H9 (cell line): Measurements from ENCODE around the gene IRX4. TPM values are rescaled to one million over a fixed set of nuclear protein-coding genes. Genes with fewer than 3 reads are reported as not detected.

Source experiments
- DNase-seq: peaks from one replicate; pipeline ENCODE4 v3.0.0-alpha.2; 2017
- H2AFZ ChIP-seq: one replicate; pipeline ENCODE4 v1.6.1; 2013; ENCODE audit warnings: mild to moderate bottlenecking, low read length, control low read depth, moderate library complexity
- H2AK5ac ChIP-seq: 2 replicates; pipeline ENCODE4 v1.6.1; 2013; ENCODE audit warnings: low read length, control low read depth, mixed read lengths; ENCODE audit not compliant: insufficient read length
- H2BK120ac ChIP-seq: one replicate; pipeline ENCODE4 v1.6.1; 2013; ENCODE audit warnings: low read depth, mild to moderate bottlenecking, low read length, control low read depth, inconsistent platforms; ENCODE audit not compliant: poor library complexity, severe bottlenecking
- H2BK12ac ChIP-seq: 2 replicates; pipeline ENCODE4 v1.6.1; 2013; ENCODE audit warnings: low read length, control low read depth, mixed read lengths, low read depth; ENCODE audit not compliant: insufficient read length
- H2BK15ac ChIP-seq: 2 replicates; pipeline ENCODE4 v1.6.1; 2013; ENCODE audit warnings: low read depth, low read length, control low read depth
- H2BK20ac ChIP-seq: one replicate; pipeline ENCODE4 v1.6.1; 2013; ENCODE audit warnings: low read depth, mild to moderate bottlenecking, low read length, control low read depth, inconsistent platforms; ENCODE audit not compliant: poor library complexity, severe bottlenecking
- H2BK5ac ChIP-seq: 2 replicates; pipeline ENCODE4 v1.6.1; 2013; ENCODE audit warnings: low read length, control low read depth, mixed read lengths; ENCODE audit not compliant: insufficient read length
- H3K14ac ChIP-seq: 2 replicates; pipeline ENCODE4 v1.6.1; 2013; ENCODE audit warnings: low read length, control low read depth; ENCODE audit not compliant: insufficient read depth
- H3K18ac ChIP-seq: 2 replicates; pipeline ENCODE4 v1.6.1; 2013; ENCODE audit warnings: low read depth, mild to moderate bottlenecking, mixed read lengths, low read length, control low read depth; ENCODE audit not compliant: insufficient read length
- H3K23ac ChIP-seq: 2 replicates; pipeline ENCODE4 v1.6.1; 2013; ENCODE audit warnings: low read length, control low read depth, mixed read lengths, low read depth; ENCODE audit not compliant: insufficient read length
- H3K23me2 ChIP-seq: 2 replicates; pipeline ENCODE4 v1.6.1; 2013; ENCODE audit warnings: low read depth, mild to moderate bottlenecking, mixed read lengths, low read length, control low read depth; ENCODE audit not compliant: insufficient read length, poor library complexity, severe bottlenecking
- H3K27ac ChIP-seq: 2 replicates; pipeline ENCODE4 v1.5.1; 2013; ENCODE audit warnings: low read length, control low read depth, mixed read lengths, low read depth; ENCODE audit not compliant: insufficient read length
- H3K27me3 ChIP-seq: 2 replicates; pipeline ENCODE4 v1.6.1; 2013; ENCODE audit warnings: low read length, control low read depth, inconsistent platforms; ENCODE audit not compliant: insufficient read depth
- H3K4ac ChIP-seq: 2 replicates; pipeline ENCODE4 v1.6.1; 2013; ENCODE audit warnings: low read depth, mild to moderate bottlenecking, control low read depth, inconsistent platforms, low read length, moderate library complexity
- H3K4me1 ChIP-seq: 2 replicates; pipeline ENCODE4 v1.6.1; 2013; ENCODE audit warnings: low read length, control low read depth, inconsistent platforms; ENCODE audit not compliant: insufficient read depth
- H3K4me2 ChIP-seq: 2 replicates; pipeline ENCODE4 v1.6.1; 2013; ENCODE audit warnings: low read length, control low read depth, mixed read lengths; ENCODE audit not compliant: insufficient read length, insufficient read depth
- H3K56ac ChIP-seq: 2 replicates; pipeline ENCODE4 v1.6.1; 2013; ENCODE audit warnings: low read depth, mild to moderate bottlenecking, mixed read lengths, low read length, control low read depth; ENCODE audit not compliant: insufficient read length
- H3K79me1 ChIP-seq: 2 replicates; pipeline ENCODE4 v1.6.1; 2013; ENCODE audit warnings: low read depth, mild to moderate bottlenecking, moderate library complexity, low read length, control low read depth, inconsistent platforms; ENCODE audit not compliant: insufficient read depth, poor library complexity, severe bottlenecking
- H3K79me2 ChIP-seq: 2 replicates; pipeline ENCODE4 v1.6.1; 2013; ENCODE audit warnings: low read length, control low read depth, inconsistent platforms; ENCODE audit not compliant: insufficient read depth
- H3K9ac ChIP-seq: 2 replicates; pipeline ENCODE4 v1.6.1; 2013; ENCODE audit warnings: low read length, control low read depth, mixed read lengths; ENCODE audit not compliant: insufficient read length; ENCODE audit errors: extremely low read depth
- H3K9me3 ChIP-seq: one replicate; pipeline ENCODE4 v1.6.1; 2013; ENCODE audit warnings: low read depth, low read length, inconsistent platforms; ENCODE audit not compliant: control insufficient read depth
- H3T11ph ChIP-seq: one replicate; pipeline ENCODE4 v1.6.1; 2013; ENCODE audit warnings: mild to moderate bottlenecking, low read length, control low read depth, inconsistent platforms
- H4K20me1 ChIP-seq: one replicate; pipeline ENCODE4 v1.6.1; 2013; ENCODE audit not compliant: control insufficient read depth, insufficient read length, insufficient read depth
- H4K5ac ChIP-seq: 2 replicates; pipeline ENCODE4 v1.6.1; 2013; ENCODE audit warnings: low read depth, mild to moderate bottlenecking, mixed read lengths, low read length, control low read depth; ENCODE audit not compliant: insufficient read length
- H4K8ac ChIP-seq: replicated peaks from 2 replicates; pipeline ENCODE4 v1.6.1; 2013; ENCODE audit warnings: low read length, control low read depth, mixed read lengths, low read depth; ENCODE audit not compliant: insufficient read length
- H4K91ac ChIP-seq: 2 replicates; pipeline ENCODE4 v1.6.1; 2013; ENCODE audit warnings: low read depth, mild to moderate bottlenecking, moderate library complexity, mixed read lengths, low read length, control low read depth; ENCODE audit not compliant: insufficient read length
- H3K27ac Mint-ChIP-seq, 3 experiments: 2 replicates in 2 of 3; 3 replicates in 1 of 3; pipeline ENCODE4 v1.8.0; 2020 to 2021; ENCODE audit warnings: mixed read lengths in 3 of 3, mild to moderate bottlenecking in 1 of 3, moderate library complexity in 1 of 3
- H3K27me3 Mint-ChIP-seq: 2 replicates; pipeline ENCODE4 v1.8.0; 2021; ENCODE audit warnings: low read depth, mild to moderate bottlenecking, moderate library complexity, mixed read lengths
- H3K36me3 Mint-ChIP-seq, 3 experiments: 2 replicates in 2 of 3; 3 replicates in 1 of 3; pipeline ENCODE4 v1.8.0; 2020 to 2021; ENCODE audit warnings: low read depth in 3 of 3, mixed read lengths in 3 of 3; ENCODE audit not compliant: insufficient read depth in 1 of 3
- H3K4me1 Mint-ChIP-seq, 2 experiments: 2 replicates each; pipeline ENCODE4 v1.8.0; 2020; ENCODE audit warnings: mixed read lengths in 2 of 2
- H3K4me3 Mint-ChIP-seq, 2 experiments: 2 replicates in 1 of 2; 3 replicates in 1 of 2; pipeline ENCODE4 v1.8.0; 2020 to 2021; ENCODE audit warnings: mild to moderate bottlenecking in 2 of 2, mixed read lengths in 2 of 2, moderate library complexity in 1 of 2
- H3K9me3 Mint-ChIP-seq, 2 experiments: 2 replicates in 1 of 2; 3 replicates in 1 of 2; pipeline ENCODE4 v1.8.0; 2020; ENCODE audit warnings: mild to moderate bottlenecking in 2 of 2, mixed read lengths in 2 of 2, moderate library complexity in 1 of 2
- CTCF ChIP-seq: fragments of 200-600 bp; sonication (generic); conservative IDR thresholded peaks from 3 replicates; pipeline ENCODE4 v1.8.0; 2021; ENCODE audit warnings: antibody characterized with exemption, mild to moderate bottlenecking
- WGBS: extraction: QIAGEN DNeasy Blood & Tissue Kit; methylation state at CpG from one replicate; pipeline ENCODE4 v1.1.7; 2013; ENCODE audit warnings: missing lambda C conversion rate, low lambda C conversion rate, mixed read lengths; ENCODE audit not compliant: insufficient read length; ENCODE audit errors: extremely low coverage; 5-methylcytosine and 5-hydroxymethylcytosine counted together
- total RNA-seq: library from RNA; stranded (reverse); gene quantifications from 2 replicates; pipeline ENCODE4 v1.2.1, GENCODE V29; 2021

Gene IRX4
- total RNA-seq, 1 experiment from 2014 or later: 3.2 TPM

- H3K4me2 ChIP-seq: no peak overlapping the region
- H3K23ac ChIP-seq: no peak overlapping the region
- peaks cover 31% of the 10 kb centered on the region; the same call in 1 of the 2 replicates for H3K27me3 ChIP-seq
- peaks cover 3% of the 10 kb centered on the region; the same call in 1 of the 2 replicates for H3K4me1 ChIP-seq
- H4K5ac ChIP-seq: no peak overlapping the region
- no CpG with 5 or more reads among the region's 9 CpGs for WGBS
- H2BK15ac ChIP-seq: no peak overlapping the region
- H3K4ac ChIP-seq: no peak overlapping the region
- no peak overlapping the region for H2AK5ac ChIP-seq
- peaks cover 8% of the 10 kb centered on the region for H3K23me2 ChIP-seq
- TF ChIP-seq CTCF: no peak
- H4K8ac ChIP-seq: no peak overlapping the region
- H2BK5ac ChIP-seq: no peak overlapping the region
- Mint-ChIP-seq H3K9me3 (no peaks in the 10 kb centered on the region), H3K4me1 (peaks cover 10 to 17% of the 10 kb centered on the region in 2 experiments), H3K4me3 (no peak overlapping the region), H3K27ac (no peak overlapping the region), H3K36me3 (no peaks in the 10 kb centered on the region; a peak in 1 of 7 replicates), H3K27me3 (peaks cover 58% of the 10 kb centered on the region)
- H4K20me1 ChIP-seq: no peaks in the 10 kb centered on the region
- no peak overlapping the region for H2AFZ ChIP-seq
- no peak overlapping the region for H2BK20ac ChIP-seq
- H3K79me1 ChIP-seq: no peaks in the 10 kb centered on the region
- H3K56ac ChIP-seq: no peak overlapping the region
- H4K91ac ChIP-seq: no peak overlapping the region
- no peak overlapping the region for H3K27ac ChIP-seq
- H3K18ac ChIP-seq: no peak overlapping the region
- no peaks in the 10 kb centered on the region for H3K9me3 ChIP-seq
- no peak overlapping the region for H3T11ph ChIP-seq
- H3K14ac ChIP-seq: no peak overlapping the region; the same call in 1 of the 2 replicates
- no peaks in the 10 kb centered on the region for H3K79me2 ChIP-seq
- H3K9ac ChIP-seq: no peak overlapping the region
- no peak for DNase-seq
- no peak overlapping the region for H2BK12ac ChIP-seq
- no peak overlapping the region for H2BK120ac ChIP-seq
These were observed 35.1 kb downstream of the IRX4 start for GRCh38 chr5:1847611-1848010.
